Endodermal cell (in vitro differentiated cells): ENCODE results near the gene TMCC2. TPM values are rescaled to one million over a fixed set of nuclear protein-coding genes. Genes with fewer than 3 reads are reported as not detected.

Source experiments
- DNase-seq: peaks from one replicate; pipeline ENCODE4 v3.0.0-alpha.2; 2017
- H3K27ac ChIP-seq: 2 replicates; pipeline ENCODE4 v1.5.1; 2013; ENCODE audit warnings: mild to moderate bottlenecking, low read depth, low read length, moderate library complexity
- H3K27me3 ChIP-seq: 2 replicates; pipeline ENCODE4 v1.6.1; 2013; ENCODE audit warnings: mild to moderate bottlenecking, low read length, moderate library complexity; ENCODE audit not compliant: insufficient read depth, control insufficient read depth, poor library complexity, severe bottlenecking
- H3K36me3 ChIP-seq: 2 replicates; pipeline ENCODE4 v1.7.0; 2013; ENCODE audit warnings: mild to moderate bottlenecking, low read length, moderate library complexity; ENCODE audit not compliant: control insufficient read depth, insufficient read depth
- H3K4me1 ChIP-seq: one replicate; pipeline ENCODE4 v1.7.0; 2013; ENCODE audit warnings: low read length; ENCODE audit not compliant: control insufficient read depth, insufficient read depth
- H3K4me3 ChIP-seq: 2 replicates; pipeline ENCODE4 v1.5.1; 2013; ENCODE audit warnings: mild to moderate bottlenecking, low read length, moderate library complexity
- H3K9ac ChIP-seq: 2 replicates; pipeline ENCODE4 v1.6.1; 2013; ENCODE audit warnings: mild to moderate bottlenecking, low read length, moderate library complexity; ENCODE audit not compliant: poor library complexity, severe bottlenecking; ENCODE audit errors: extremely low read depth
- H3K9me3 ChIP-seq: 2 replicates; pipeline ENCODE4 v1.6.1; 2013; ENCODE audit warnings: mild to moderate bottlenecking, low read length, moderate library complexity; ENCODE audit not compliant: control insufficient read depth
- H3K27ac Mint-ChIP-seq: 2 replicates; pipeline ENCODE4 v1.8.0; 2020; ENCODE audit warnings: mixed read lengths
- H3K27me3 Mint-ChIP-seq: 2 replicates; pipeline ENCODE4 v1.8.0; 2021; ENCODE audit warnings: mild to moderate bottlenecking, mixed read lengths; ENCODE audit not compliant: insufficient read depth
- H3K36me3 Mint-ChIP-seq: 2 replicates; pipeline ENCODE4 v1.8.0; 2020; ENCODE audit warnings: low read depth, mixed read lengths
- H3K4me1 Mint-ChIP-seq: 2 replicates; pipeline ENCODE4 v1.8.0; 2020; ENCODE audit warnings: mixed read lengths
- H3K4me3 Mint-ChIP-seq: 2 replicates; pipeline ENCODE4 v1.8.0; 2020; ENCODE audit warnings: mild to moderate bottlenecking, moderate library complexity, mixed read lengths
- H3K9me3 Mint-ChIP-seq: 2 replicates; pipeline ENCODE4 v1.8.0; 2020; ENCODE audit warnings: mild to moderate bottlenecking, mixed read lengths
- WGBS, 2 experiments: methylation state at CpG; one replicate each; pipeline versions ENCODE4 v1.1.5 to v1.1.7; 2013; ENCODE audit warnings: missing lambda C conversion rate in 2 of 2, mixed read lengths in 1 of 2; ENCODE audit not compliant: insufficient coverage in 1 of 2, insufficient read length in 1 of 2; 5-methylcytosine and 5-hydroxymethylcytosine counted together
- total RNA-seq, 2 donors: library from RNA; stranded (reverse); fragmentation: NEBNext Ultra II Directional in 1 of 2; extraction: Animal tissue kit (Norgen Biotek cat#: 25700) in 1 of 2; gene quantifications; 2 replicates in 1 of 2; 3 replicates in 1 of 2; pipeline ENCODE4 v1.2.1, GENCODE V29; 2021
- TF ChIP-seq, protein P1 (sequence below): fragments of 200-600 bp; sonication (generic); conservative IDR thresholded peaks from 2 replicates; pipeline ENCODE4 v1.5.0; 2021; ENCODE audit warnings: antibody characterized with exemption, mild to moderate bottlenecking

The TMCC2 gene
- total RNA-seq, 2 donors from 2014 or later = 5.2 to 5.8 TPM

DNA sequence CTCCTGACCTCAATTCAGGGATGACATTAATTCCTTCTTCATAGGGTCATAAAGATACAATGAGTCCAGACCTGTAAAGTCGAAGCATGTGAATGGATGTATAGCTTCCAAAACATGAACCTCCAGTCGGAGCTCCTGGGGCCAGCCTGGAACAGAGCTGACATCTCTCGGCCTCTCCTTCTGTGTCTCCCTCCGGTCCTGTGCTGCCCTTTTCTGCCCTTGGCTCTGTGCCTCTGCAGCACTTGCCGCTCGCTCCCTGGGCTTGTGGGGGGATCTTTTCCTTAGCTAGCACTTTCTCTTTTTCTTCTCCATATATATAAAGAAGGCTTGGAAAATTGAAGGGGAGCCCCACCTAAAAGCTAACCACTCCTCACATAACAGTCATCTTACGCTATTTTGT is 42.5 kb downstream of the TMCC2 start:
- no peak for DNase-seq
- Histone ChIP-seq H3K9ac (no peak overlapping the region), H3K9me3 (no peaks in the 10 kb centered on the region), H3K4me1 (peaks cover 3% of the 10 kb centered on the region), H3K27me3 (no peaks in the 10 kb centered on the region), H3K4me3 (no peak overlapping the region), H3K36me3 (no peaks in the 10 kb centered on the region), H3K27ac (no peak overlapping the region)
- no peaks in the 10 kb centered on the region for H3K9me3 Mint-ChIP-seq
- 90 to 92% methylated on average over 5 to 7 of the region's 7 CpGs for WGBS, 2 experiments
- TF ChIP-seq, protein P1, sequence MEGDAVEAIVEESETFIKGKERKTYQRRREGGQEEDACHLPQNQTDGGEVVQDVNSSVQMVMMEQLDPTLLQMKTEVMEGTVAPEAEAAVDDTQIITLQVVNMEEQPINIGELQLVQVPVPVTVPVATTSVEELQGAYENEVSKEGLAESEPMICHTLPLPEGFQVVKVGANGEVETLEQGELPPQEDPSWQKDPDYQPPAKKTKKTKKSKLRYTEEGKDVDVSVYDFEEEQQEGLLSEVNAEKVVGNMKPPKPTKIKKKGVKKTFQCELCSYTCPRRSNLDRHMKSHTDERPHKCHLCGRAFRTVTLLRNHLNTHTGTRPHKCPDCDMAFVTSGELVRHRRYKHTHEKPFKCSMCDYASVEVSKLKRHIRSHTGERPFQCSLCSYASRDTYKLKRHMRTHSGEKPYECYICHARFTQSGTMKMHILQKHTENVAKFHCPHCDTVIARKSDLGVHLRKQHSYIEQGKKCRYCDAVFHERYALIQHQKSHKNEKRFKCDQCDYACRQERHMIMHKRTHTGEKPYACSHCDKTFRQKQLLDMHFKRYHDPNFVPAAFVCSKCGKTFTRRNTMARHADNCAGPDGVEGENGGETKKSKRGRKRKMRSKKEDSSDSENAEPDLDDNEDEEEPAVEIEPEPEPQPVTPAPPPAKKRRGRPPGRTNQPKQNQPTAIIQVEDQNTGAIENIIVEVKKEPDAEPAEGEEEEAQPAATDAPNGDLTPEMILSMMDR = no peak
- H3K36me3 Mint-ChIP-seq = no peaks in the 10 kb centered on the region
- H3K27me3 Mint-ChIP-seq = no peaks in the 10 kb centered on the region
- no peak overlapping the region for H3K4me3 Mint-ChIP-seq
- H3K27ac Mint-ChIP-seq = no peak overlapping the region
- H3K4me1 Mint-ChIP-seq = peaks cover 6% of the 10 kb centered on the region

DNA sequence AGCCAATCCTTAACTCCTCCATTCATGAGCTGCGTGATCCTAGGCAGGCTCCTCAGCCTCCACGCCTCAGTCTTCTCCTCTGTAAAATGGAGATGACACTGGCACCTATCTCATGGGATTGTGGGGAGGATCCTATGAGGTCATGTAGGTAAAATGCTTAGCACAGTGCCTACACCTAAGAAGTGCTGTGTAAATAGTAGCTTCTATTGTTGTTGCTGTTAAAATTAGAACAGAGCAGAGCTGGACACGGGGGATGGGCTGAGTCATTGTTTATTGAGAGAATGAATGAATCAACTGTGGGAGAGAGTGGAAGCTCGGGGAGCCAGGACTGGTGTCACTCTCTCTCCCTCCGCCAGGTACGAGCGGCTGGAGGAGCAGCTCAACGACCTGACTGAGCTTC is 43.0 kb downstream of the TMCC2 start:
- no peak for DNase-seq
- TF ChIP-seq, protein P1 = no peak
- Mint-ChIP-seq H3K4me3 (no peak overlapping the region), H3K4me1 (peaks cover 6% of the 10 kb centered on the region), H3K9me3 (no peaks in the 10 kb centered on the region), H3K27me3 (no peaks in the 10 kb centered on the region), H3K36me3 (no peaks in the 10 kb centered on the region), H3K27ac (peak overlapping the region; percentile 64)
- 90 to 92% methylated on average over 5 to 8 of the region's 8 CpGs for WGBS, 2 experiments
- H3K36me3 ChIP-seq = no peaks in the 10 kb centered on the region
- H3K27me3 ChIP-seq = no peaks in the 10 kb centered on the region
- peaks cover 3% of the 10 kb centered on the region for H3K4me1 ChIP-seq
- H3K9ac ChIP-seq = no peak overlapping the region
- H3K4me3 ChIP-seq = no peak overlapping the region
- H3K9me3 ChIP-seq = no peaks in the 10 kb centered on the region
- H3K27ac ChIP-seq = no peak overlapping the region

DNA sequence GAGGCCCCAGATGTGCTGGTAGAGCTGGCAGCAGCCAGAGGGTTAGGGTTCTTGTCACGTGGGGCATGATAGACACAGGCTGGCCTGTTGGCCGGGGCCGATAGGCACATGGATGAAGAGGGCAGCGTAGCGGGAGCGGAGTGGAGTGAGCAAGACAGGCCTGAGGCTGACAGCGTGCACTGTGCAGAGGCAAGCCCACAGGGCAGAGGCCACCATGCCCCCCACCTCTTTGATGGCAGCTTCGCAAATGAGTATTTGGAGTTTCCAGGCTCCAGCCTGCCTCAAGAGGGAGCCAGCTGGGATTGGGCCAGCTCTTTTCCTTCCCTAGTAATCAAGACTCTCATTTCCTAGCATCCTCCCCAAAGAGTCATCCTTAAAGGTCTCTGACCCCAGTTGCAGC is 43.5 kb downstream of the TMCC2 start:
- Histone ChIP-seq H3K4me3 (no peak overlapping the region), H3K9ac (no peak overlapping the region), H3K27ac (no peak overlapping the region), H3K36me3 (no peaks in the 10 kb centered on the region), H3K9me3 (no peaks in the 10 kb centered on the region), H3K27me3 (no peaks in the 10 kb centered on the region), H3K4me1 (peaks cover 3% of the 10 kb centered on the region)
- WGBS, 2 experiments = 92 to 93% methylated on average over 6 to 8 of the region's 8 CpGs
- no peaks in the 10 kb centered on the region for H3K9me3 Mint-ChIP-seq
- no peak overlapping the region for H3K4me3 Mint-ChIP-seq
- peaks cover 6% of the 10 kb centered on the region for H3K4me1 Mint-ChIP-seq
- TF ChIP-seq, protein P1 = peak; percentile 53
- no peaks in the 10 kb centered on the region for H3K27me3 Mint-ChIP-seq
- H3K27ac Mint-ChIP-seq = peak overlapping the region; percentile 64
- H3K36me3 Mint-ChIP-seq = no peaks in the 10 kb centered on the region
- DNase-seq = no peak
